ENCODE results near the gene SHH.

Gene SHH

DNA sequence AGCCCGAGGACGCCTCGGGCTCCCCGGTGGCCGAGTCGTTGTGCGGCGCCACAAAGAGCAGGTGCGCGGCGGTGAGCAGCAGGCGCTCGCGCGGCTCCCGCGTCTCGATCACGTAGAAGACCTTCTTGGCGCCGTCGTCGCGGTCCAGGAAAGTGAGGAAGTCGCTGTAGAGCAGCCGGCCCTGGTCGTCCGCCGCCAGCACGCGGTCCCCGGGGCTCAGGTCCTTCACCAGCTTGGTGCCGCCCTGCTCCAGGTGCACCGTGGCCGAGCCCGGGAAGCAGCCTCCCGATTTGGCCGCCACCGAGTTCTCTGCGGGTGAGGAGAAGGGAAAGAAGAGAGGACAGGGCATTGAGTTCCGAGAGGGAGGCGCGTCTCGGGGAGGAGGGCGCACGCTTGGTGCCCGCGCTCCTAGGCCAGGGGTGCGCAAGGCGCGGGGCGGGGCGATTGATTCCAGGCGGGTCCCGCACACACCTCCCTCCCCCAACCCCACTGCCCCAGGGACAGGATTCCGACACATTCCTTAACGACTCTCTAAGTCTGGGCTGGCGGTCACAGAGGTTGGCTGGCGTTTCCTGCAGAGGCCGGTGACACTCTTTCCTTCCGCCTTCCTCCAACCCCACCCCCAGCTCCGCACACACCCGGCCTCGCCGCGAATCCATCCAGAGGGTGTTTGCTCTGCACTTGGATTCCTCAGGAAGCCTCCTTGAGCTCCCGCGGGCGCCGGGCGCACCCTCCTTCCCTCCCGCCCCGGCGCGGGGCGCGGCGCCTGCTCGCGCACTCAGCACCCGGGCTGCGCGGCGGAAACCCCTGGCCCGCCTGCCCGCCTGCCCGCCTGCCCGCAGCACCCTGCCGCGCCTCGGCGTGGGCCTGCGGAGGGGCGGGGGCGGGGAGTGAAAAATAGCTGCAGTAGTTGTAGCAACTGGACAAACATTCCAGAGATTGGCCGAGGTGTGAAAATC is 8.6 kb downstream of the SHH start:
- TF ChIP-seq ZFX (IDR thresholded peaks at IDR 0.05; ENCODE audit: borderline replicate concordance) = no peak
- TF ChIP-seq, protein P1, sequence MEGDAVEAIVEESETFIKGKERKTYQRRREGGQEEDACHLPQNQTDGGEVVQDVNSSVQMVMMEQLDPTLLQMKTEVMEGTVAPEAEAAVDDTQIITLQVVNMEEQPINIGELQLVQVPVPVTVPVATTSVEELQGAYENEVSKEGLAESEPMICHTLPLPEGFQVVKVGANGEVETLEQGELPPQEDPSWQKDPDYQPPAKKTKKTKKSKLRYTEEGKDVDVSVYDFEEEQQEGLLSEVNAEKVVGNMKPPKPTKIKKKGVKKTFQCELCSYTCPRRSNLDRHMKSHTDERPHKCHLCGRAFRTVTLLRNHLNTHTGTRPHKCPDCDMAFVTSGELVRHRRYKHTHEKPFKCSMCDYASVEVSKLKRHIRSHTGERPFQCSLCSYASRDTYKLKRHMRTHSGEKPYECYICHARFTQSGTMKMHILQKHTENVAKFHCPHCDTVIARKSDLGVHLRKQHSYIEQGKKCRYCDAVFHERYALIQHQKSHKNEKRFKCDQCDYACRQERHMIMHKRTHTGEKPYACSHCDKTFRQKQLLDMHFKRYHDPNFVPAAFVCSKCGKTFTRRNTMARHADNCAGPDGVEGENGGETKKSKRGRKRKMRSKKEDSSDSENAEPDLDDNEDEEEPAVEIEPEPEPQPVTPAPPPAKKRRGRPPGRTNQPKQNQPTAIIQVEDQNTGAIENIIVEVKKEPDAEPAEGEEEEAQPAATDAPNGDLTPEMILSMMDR (IDR thresholded peaks at IDR 0.05) = no peak
- no peak overlapping the region for H3K27ac ChIP-seq

DNA sequence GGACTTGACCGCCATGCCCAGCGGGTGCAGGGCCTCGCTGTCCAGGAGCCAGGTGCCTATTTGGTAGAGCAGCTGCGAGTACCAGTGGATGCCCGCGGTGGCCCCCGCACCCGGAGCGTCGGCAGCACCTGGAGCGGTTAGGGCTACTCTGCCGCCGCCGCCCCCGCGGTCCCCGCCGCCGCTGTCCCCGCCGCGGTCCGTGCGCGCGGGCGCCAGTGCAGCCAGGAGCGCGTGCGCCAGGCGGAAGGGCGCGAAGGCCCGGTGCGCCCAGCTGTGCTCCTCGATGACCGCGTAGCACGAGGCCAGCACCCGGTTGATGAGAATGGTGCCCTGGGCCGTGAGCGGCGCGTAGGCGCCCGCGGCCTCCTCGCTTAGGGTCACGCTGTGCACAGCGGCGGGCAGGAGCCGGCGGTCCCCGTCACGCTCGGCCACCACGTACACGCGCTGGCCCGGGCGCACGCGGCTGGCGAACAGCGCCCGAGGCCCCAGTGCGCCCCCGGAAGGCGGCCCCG is 9.3 kb downstream of the SHH start:
- TF ChIP-seq, protein P1 (IDR thresholded peaks at IDR 0.05) = no peak
- no peak for TF ChIP-seq ZFX (IDR thresholded peaks at IDR 0.05; ENCODE audit: borderline replicate concordance)
- H3K27ac ChIP-seq = no peak overlapping the region

DNA sequence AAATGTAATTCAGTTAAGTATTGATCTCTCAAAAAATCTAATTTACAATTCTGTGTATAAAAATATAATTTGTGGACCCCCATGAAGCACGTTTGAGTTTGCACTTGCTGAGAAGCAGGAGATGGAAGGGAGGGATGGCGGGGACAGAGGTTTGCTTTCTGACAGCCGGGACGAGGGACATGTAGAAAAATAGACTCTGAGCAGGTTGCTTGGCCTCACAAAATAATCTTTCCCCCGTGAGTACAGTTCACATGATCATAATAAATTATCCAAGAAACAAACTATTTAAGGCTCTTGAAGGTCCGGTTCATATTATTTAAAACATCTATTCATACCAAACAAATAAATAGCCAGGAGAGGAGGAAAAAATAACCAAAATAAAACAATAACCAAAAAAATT is 10.0 kb downstream of the SHH start:
- H3K27ac ChIP-seq = no peak overlapping the region
- TF ChIP-seq ZFX (IDR thresholded peaks at IDR 0.05; ENCODE audit: borderline replicate concordance) = no peak
- TF ChIP-seq, protein P1 (IDR thresholded peaks at IDR 0.05) = no peak

DNA sequence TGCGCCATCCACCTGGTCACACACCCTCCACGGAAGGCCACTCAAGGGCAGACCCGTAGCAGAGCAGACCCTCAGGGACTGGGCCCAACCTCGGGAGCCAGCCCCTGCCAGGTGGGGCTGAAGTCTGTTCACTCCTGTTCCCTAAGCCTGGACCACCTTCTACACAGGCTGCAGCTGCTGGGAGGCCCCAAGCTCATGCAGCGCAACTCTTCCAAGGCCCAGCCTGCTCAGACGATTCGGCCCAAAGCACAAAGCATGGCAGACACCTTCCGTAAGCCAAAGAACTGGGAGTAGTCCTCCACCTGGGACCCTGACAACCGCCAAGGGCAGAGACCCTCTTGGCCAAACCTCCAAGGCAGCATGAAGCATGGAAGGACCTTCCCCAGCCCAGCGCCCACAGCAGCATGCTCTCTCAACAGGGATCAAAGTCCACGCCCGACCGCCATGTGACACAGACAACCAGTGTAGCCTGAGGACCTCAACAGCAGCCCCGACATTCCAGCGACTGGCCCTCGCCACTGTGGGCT is 11.5 kb downstream of the SHH start:
- TF ChIP-seq ZFX (IDR thresholded peaks at IDR 0.05; ENCODE audit: borderline replicate concordance) = no peak
- TF ChIP-seq, protein P1 (IDR thresholded peaks at IDR 0.05) = no peak
- no peak overlapping the region for H3K27ac ChIP-seq

DNA sequence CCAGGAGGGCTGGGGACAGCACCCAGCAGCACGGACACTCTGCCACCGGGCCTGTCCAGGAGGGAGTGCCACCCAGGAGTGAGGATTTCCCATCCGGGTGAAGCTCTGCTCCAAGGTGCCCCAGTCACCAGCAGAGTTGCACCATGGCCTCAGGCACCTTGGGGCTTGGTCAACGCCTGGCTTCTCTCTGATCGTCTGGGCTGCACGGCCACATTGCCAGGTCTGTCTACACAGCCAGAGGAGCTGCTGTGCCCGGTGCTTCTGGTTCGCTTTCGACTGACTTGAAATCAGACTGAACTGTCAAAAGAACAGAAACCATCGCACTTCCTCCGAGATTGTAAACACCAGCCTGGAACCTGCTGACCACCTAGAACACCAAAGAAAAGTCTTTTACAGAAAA is 12.0 kb downstream of the SHH start:
- TF ChIP-seq ZFX (IDR thresholded peaks at IDR 0.05; ENCODE audit: borderline replicate concordance) = no peak
- TF ChIP-seq, protein P1 (IDR thresholded peaks at IDR 0.05) = no peak
- H3K27ac ChIP-seq = no peak overlapping the region

DNA sequence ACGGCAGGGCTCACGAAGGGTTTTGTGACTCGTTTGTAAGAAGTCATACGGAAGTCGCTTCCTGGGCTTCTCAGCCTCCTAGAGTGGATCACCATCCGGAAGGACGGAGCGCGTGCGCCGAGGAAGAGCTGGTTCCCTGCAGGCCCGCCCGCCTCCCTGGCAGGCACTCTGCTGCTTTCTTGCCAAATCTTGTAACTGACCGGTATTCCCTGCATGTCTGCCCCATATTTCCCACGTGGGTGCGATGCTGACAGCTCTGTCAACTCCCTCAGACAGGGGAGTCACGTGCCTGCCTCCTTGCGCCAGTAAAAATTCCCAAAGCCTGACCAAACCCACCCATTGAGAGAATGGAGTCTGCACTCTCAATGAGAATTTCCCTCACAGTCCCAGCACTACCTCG is 12.7 kb downstream of the SHH start:
- H3K27ac ChIP-seq = no peak overlapping the region
- no peak for TF ChIP-seq ZFX (IDR thresholded peaks at IDR 0.05; ENCODE audit: borderline replicate concordance)
- TF ChIP-seq, protein P1 (IDR thresholded peaks at IDR 0.05) = no peak
